ENCODE data around the gene ADIPOQ.
"Not testable (repeated sequence)": the region's sequence is repeated elsewhere in the genome, so short reads cannot be mapped to it uniquely, and the experiment has no call there.

The ADIPOQ gene

DNA sequence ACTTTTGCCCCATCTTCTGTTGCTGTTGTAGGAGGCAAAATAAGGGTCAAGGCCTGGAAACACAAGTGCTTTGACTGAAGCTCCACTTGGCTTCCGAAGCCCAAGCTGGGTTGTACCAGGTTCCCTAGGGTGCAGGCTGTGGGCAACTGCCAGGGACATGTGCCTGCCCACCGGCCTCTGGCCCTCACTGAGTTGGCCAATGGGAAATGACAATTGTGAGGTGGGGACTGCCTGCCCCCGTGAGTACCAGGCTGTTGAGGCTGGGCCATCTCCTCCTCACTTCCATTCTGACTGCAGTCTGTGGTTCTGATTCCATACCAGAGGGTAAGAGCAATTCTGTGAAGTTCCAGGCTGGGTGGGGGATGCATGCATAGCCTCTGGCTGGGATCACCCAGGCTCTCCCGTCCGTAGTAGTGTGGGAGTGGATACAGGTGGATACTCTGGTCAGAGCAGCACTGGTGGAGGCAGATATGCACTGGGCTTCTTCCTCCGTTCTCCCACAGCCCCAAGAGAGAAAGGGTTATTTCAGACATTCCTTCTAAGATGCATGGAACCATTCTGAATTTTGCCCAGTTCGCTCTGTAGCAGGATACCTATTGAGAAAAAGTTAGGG, at the start of gene ADIPOQ:
ADIPOQ (plus strand) TSS at position 285 of the 613 bp plus-strand sequence. CDS start 10,349 bp downstream, outside the sequence.
- in situ Hi-C loops (cut with MboI; ENCODE audit: low sequenced_read_pairs) = no loop called here

DNA sequence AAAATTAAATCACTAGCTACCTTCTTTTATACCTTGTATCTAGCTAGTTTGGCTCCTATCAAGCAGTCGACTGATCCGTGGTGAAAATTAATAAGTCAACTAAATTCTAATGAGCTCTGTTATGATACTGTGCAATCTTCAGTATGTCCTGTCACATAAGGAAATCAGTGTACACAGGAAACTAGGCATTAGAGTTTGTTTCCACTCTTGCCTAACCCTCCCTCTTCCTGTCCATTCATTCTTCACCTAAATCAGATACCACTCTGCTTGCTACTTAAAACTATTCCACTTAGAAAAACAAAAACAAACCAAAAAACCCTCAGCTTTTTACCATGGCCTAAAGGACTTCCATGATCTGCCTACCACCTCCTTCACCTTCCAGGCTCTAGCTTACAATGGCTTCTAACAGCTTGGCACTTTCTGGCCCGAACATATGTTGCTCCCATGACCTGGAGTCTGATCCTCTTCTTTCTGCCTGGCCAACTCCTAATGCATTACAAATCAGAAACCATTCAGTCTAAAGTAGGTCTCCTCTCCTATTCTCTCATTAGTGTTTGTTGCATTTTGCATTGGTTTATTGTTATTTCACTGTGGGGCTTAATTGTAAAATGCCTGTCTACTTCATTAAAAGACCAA, 44.2 kb upstream of the ADIPOQ start:
- in situ Hi-C loops (cut with MboI; ENCODE audit: low sequenced_read_pairs) = no loop called here

DNA sequence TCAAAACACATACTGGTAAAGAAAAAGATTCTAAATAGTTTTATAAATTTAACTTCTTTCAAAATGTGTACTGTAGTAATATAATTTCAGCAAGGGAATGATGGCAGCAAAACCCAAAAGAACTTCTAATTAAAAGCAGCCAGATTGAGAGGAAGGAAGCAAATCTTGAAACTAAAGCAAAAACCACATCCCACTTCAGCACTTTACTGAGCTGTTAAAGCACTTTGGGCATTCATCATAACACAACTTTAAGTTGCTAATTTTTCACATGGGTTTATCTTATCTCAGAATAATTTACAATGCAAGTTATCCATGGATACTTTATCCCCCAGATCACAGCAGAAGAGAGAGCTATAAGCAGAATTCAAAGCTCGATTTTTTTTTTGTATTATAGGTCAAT, 42.2 kb upstream of the ADIPOQ start:
- in situ Hi-C loops (cut with MboI; ENCODE audit: low sequenced_read_pairs) = no loop called here

DNA sequence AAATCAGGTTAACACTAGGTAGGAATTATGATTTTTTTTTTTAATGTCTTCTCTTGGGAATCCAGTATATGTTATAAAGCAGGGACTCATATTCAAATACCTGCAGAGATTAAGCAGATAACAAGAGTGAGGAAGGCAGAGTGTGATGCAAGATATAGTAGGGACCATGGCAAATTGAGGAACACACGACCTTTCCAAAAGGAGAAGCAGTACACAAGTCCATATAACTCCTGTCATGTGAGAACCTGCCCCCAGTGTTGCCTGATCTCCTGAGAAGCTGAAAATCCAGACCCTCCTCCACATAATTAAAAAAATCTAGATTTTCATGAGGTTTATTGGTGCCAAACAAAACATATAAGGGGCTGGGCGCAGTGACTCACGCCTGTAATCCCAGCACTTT, 39.8 kb upstream of the ADIPOQ start:
- in situ Hi-C loops (cut with MboI; ENCODE audit: low sequenced_read_pairs) = no loop called here

DNA sequence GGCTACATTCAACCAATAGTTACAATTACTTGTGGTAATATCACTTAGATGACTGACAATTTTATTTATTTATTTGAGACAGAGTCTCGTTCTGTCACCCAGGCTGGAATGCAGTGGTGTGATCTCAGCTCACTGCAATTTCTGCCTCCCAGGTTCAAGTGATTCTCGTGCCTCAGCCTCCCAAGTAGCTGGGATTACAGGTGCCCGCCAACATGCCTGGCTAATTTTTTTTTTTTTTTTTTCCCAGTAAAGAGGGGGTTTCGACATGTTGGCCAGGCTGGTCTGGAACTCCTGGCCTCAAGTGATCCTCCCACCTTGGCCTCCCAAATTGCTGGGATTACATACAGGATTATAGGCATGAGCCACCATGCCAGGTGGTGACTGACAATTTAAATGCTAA, 39.1 kb upstream of the ADIPOQ start:
- in situ Hi-C loops (cut with MboI; ENCODE audit: low sequenced_read_pairs) = not testable (repeated sequence)

DNA sequence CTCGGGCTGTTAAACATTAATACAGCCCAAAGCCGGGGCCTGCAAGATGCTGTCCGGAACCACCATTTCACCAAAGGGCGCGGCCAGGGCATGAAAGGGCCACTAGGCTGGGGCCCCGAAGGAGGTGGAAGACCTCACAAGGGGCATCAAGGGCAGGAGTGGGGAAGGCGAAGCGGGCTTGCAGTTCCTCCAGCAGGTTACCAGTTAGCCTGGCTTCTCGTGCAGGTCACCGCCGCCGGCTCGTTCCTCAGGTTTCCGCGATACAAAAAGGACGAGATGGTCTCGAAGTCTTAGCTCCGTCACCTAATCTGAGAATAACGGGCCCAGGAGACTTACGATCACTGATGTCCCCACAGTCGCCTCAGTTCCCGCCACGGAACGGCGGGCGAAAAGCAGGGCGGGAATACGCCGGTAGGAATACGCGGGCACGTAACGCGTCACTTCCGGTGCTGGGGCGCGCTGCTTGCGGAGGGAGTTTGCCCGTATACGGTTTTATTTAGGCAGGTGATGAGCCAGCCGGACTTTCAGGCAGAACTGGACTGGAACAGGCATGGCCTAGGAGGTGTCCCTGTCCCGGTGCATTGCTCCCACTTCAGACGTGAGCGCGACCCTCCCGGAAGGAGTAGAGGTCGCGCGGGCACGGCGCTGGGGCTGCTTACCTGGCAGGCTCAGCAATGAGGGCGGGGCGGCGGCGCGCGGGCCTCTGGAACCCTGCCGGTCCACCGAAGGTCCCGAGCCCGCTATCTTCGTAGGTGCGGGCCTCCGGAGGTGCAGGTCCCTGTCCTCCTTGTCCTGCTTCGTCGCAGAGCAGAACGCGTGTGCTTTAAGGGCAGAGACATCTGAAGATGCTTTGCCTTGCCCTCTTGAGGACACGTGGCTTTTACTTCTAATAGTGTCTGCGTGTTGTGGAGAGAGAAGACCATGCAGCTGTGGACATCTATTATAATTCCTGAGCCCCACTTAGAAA, 36.1 kb upstream of the ADIPOQ start, which contains the start of gene RFC4:
RFC4 (minus strand) TSS at position 394 of the 967 bp plus-strand sequence. CDS start 1,769 bp downstream, outside the sequence.
- in situ Hi-C loops (cut with MboI; ENCODE audit: low sequenced_read_pairs) = no loop called here

DNA sequence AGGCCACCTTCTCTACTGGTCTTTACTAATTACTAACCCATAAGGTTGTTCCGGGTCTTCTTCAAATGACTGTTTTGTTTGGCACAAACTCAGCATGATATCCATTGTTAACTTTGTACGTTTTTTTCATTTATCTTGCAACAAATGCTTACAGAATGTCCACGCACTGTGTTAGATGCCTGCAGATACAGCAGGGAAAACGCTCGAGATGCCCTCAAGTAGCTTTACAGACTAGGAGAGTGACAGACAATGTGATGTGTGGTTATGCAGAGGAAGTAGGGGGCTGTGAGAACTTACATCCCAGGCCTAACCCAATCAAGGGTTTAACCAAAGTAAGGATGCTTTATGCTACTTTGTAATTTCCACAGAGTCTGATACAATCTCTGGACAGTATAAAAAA, 35.3 kb upstream of the ADIPOQ start:
- in situ Hi-C loops (cut with MboI; ENCODE audit: low sequenced_read_pairs) = no loop called here

DNA sequence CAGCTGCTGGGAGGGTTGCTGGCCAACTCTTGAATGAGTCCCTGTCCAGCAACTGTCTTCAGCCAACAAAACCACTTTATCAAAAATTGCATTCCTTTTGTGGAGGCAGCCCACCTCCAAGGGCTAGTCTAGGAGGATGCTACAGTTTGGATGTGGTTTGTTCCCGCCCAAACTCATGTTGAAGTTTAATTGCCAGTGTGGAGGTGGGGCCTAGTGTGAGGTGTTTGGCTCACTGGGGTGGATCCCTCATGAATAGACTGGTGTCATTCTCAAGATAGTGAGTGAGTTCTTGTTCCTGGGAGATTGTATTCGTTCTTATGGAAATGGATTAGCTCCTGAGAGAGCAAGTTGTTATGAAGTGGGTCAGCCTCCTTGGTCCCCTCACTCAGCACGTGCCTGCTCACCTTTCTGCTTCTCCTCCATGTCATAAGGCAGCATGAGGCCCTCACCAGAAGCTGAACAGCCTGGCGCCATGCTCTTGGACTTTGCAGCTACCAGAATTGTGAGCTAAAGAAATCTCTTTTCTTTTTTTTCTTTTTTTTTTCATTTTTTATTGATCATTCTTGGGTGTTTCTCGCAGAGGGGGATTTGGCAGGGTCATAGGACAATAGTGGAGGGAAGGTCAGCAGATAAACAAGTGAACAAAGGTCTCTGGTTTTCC, 32.0 kb upstream of the ADIPOQ start:
- in situ Hi-C loops (cut with MboI; ENCODE audit: low sequenced_read_pairs) = no loop called here

DNA sequence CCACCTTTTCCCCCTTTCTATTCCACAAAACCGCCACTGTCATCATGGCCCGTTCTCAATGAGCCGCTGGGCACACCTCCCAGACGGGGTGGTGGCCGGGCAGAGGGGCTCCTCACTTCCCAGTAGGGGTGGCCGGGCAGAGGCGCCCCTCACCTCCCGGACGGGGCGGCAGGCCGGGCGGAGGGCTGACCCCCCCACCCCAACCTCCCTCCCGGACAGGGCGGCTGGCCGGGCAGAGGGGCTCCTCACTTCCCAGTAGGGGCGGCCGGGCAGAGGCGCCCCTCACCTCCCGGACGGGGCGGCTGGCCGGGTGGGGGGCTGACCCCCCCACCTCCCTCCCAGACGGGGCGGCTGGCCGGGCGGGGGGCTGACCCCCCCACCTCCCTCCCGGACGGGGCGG, 31.2 kb upstream of the ADIPOQ start:
- in situ Hi-C loops (cut with MboI; ENCODE audit: low sequenced_read_pairs) = not testable (repeated sequence)

DNA sequence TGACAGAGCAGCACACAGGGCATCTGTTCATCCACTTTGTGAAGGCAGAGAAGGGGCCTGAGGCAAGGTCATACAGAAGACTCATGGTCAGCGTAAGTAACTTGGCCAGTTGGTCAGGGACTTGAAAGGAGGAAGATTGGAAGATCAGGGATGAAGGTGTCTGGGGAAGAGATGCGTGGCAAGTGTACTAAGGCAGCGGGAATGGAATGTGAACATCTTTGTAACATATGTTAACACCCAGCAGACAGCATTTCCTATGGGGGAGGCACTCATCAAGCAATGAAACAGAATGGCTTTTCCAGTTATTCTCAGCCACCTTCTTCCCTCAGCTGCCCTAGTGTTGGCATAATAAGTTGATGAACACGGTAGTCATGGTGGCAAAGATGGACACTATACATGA, 28.4 kb upstream of the ADIPOQ start:
- in situ Hi-C loops (cut with MboI; ENCODE audit: low sequenced_read_pairs) = no loop called here

DNA sequence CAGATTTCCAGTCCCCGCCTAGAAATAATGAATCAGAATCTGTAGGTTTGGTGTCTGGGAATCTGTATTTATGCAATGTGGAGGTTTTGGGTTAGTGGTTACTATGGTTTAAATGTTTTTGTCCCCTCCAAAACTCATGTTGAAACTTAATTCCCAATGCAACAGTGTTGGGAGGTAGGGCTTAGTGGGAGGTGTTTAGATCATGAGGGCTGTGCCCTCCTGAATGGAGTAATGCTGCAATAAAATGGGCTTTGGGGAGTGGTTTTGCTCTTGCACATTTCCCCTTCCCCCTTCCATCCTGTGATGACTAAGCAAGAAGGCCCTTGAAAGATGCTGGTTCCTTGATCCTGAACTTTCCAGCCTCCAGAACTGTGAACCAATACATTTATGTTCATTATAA, 27.1 kb upstream of the ADIPOQ start:
- in situ Hi-C loops (cut with MboI; ENCODE audit: low sequenced_read_pairs) = no loop called here

DNA sequence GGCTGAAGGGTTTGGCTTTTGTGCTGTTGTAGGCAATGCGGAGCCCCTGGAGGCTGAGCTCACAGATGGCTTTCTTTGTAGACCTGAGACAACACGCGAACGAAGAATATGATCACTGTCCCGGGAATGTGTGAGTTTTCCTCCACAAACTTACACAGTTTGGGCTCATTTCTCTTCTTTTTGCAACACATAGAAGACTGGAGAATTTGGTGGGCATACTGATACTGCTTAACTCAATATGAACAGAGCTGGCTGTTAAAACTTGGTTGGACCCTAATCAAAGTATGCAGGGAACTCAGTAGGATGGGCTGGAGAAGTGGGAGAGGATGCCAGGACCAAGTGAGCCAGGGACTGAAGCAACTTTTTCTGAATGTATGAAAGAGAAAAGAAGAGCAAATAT, 24.0 kb upstream of the ADIPOQ start:
- in situ Hi-C loops (cut with MboI; ENCODE audit: low sequenced_read_pairs) = no loop called here

DNA sequence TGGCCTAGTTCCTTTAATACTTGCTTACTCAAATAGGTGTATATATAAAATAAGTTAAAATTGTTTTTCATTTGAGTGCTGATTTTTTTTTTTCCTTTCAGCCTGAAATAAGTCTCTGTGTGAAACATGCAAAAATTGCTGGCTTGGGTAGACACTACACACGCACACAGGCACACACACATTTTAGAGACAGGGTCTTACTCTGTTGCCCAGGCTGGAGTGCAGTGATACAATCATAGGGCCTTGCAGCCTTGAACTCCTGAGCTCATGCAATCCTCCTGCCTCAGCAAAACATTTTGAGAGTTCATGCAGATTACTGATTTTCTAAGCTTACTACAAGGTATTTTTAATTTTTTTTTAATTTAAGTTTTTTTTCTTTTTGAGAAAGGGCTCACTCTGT, 23.6 kb upstream of the ADIPOQ start:
- in situ Hi-C loops (cut with MboI; ENCODE audit: low sequenced_read_pairs) = no loop called here

DNA sequence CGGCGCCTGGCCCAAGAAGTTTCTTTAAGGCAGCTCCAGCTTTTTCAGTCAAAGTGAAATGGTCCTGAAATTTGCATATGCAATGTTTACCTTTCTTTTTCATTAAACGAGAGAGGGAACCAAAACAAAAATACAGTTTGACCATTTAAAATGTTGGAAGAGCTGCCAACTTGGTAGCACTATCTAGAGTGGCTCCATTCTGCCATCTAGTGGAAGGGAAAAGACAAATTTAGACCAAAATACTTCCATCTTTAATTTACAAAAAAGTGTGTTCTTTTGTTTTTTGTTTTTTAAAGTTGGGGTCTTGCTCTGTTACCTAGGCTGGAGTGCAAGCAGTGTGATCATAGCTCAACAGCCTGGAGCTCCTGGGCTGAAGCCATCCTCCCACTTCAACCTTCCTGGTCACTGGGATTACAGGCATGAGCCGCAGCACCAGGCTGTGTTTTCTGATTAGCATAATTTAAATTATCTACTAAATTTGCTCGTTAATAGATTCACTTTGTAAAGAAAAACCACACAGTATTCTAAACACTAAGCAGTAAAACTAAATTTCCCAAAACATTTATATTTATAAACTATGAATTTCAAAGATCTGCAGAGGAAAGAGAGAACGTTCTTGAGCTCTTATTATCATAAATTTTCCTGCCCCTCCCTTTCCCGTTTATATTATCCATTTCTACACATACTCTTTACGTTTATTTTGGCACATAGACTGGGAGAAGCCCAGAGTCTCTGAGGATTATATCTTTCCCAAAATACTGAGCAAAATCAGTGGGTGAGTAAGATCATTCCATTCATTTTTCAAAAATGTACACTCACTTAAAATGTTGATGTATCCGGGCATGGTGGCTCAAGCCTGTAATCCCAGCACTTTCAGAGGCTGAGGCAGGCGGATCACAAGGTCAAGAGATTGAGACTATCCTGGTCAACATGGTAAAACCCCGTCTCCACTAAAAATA, 20.8 kb upstream of the ADIPOQ start:
- in situ Hi-C loops (cut with MboI; ENCODE audit: low sequenced_read_pairs) = no loop called here

DNA sequence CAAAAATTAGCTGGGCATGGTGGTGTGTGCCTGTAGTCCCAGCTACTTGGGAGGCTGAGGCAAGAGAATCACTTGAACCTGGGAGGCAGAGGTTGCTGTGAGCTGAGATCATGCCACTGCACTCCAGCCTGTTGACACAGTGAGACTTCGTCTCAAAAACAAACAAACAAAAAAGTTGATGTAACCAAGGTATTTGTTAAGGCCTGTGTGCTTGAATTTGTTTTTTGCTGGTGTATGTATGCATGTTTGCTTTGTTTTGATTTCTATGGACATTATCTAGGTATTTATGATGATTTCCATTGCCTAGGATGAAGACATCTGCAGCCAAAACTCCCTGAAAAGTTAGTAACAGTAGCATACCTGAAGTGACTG, 20.1 kb upstream of the ADIPOQ start:
- in situ Hi-C loops (cut with MboI; ENCODE audit: low sequenced_read_pairs) = not testable (repeated sequence)

DNA sequence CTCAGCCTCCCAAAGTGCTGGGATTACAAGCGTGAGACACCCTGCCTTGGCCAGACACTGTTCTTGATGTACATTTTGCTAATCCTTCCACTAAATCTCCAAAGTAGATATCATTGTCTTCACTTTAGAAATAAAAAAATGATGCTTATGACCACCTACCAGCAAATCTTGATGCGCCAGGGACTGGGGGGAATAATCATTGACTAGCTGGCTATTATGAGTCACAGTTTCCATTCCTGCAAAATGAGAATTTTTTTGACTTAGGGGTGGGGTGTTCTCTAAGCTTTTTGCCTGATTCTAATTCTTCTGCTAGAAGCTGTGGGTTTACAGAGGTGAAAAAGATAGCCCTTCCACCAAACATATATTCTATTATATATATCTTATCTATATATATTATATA, 19.1 kb upstream of the ADIPOQ start:
- in situ Hi-C loops (cut with MboI; ENCODE audit: low sequenced_read_pairs) = no loop called here

DNA sequence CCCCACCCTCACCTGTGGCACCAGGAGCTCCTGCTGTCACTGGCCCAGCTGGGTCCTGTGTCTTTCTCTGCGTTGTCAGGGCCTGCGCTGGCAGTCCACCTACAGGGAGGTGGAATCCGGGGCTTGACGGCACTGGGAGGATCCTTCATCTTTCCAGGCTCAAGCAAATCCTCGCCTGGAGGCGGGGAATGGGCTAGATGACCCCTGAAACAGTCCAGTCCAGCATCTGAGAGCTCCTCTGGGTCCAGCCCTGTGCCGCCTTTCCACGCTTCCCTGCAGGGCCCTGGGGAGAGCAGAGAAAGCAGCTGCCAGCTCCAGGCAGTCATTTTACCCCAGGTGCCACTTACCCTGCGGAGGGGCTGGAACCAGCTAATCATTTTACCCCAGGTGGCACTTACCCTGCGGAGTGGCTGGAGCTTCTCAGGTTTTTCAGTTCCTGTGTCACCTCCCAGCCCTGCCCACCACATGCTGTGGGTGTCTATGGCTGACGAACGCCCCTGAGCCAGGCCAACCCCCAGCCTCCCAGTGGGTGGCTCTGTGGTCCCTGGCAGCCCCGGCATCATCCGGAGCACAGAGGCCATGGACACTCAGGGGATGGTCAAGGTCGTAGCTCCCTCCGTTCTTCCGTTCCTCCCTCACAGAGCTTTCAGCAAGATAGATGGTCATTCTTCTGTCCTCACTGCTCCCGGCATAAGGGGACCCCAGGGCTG, 17.9 kb upstream of the ADIPOQ start:
- in situ Hi-C loops (cut with MboI; ENCODE audit: low sequenced_read_pairs) = no loop called here

DNA sequence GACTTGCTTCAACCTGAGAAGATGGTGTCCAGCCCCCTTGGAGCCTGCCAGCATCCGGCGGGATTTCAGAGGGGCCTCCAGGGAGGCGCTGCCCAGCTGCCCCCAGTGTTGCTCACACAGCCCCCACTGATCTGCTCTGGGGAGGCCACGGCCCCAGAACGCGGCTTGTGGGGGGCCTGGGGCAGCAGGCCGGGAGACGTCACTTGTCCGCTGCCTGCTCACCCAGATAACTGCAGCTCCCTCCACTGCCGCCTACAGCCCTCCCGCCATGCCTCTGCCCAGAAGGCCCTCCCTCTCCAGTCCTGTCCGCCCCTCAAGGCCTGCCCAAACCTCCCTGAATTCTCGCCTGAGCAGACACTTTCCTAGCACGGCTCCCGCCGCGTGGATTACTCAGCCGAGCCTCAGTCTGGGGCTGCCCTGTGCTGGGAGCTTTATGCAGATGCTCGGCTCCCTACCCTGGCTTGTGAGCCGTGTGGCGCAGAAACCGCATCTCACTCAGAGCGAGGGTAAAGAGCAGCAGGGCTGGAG, 17.2 kb upstream of the ADIPOQ start:
- in situ Hi-C loops (cut with MboI; ENCODE audit: low sequenced_read_pairs) = no loop called here

DNA sequence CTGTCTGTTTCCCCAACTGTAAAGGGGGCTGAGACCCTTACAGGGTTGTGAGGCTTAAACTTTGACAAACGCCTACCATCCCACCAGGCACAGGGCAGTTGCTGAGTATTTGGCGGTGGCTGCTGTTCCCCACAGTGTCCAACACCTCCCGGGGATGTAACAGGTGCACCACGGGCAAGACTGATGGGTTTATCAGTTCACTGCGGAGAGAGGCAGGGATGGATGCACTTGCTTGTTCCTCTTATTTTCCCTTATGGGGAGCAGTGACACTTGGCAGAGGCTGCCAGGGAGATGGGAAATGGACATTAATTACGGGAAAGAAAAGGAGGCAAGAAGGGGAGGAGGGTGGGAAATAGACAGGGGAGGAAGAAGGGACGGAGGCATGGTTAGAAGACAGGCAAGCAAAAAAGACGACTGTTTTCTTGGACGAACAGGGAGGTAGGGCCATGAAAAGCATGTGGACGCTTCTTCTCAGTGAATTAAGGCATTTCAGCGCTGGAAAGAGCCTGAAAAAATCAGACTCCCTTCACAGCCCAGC, 16.6 kb upstream of the ADIPOQ start:
- in situ Hi-C loops (cut with MboI; ENCODE audit: low sequenced_read_pairs) = no loop called here
